GM19043 (cell line): ENCODE results near the gene GCGR.
"Not testable (repeated sequence)": the region's sequence is repeated elsewhere in the genome, so short reads cannot be mapped to it uniquely, and the experiment has no call there.

ENCODE experiments used
- ATAC-seq: cut with Tn5 transposase; IDR thresholded peaks from one replicate; pipeline ENCODE4 v1.9.1; 2021; ENCODE audit warnings: low read depth; ENCODE audit not compliant: unreplicated experiment

The GCGR gene

GRCh38 chr17:81831957-81832607 is 28.1 kb downstream of the GCGR start:
- ATAC-seq: no peak

GRCh38 chr17:81832608-81833159 is 28.7 kb downstream of the GCGR start:
- ATAC-seq: no peak

- ATAC-seq: peak; percentile 74
Observed at GRCh38 chr17:81833160-81833920, 29.4 kb downstream of the GCGR start, which contains the start of gene MCRIP1. TSS of gene MCRIP1 (minus strand) at chr17:81833291. CDS start at chr17:81824506, 8,785 bp downstream.

- no peak for ATAC-seq
Observed at GRCh38 chr17:81833921-81834830, 30.2 kb downstream of the GCGR start.

- ATAC-seq: no peak
Observed at GRCh38 chr17:81834831-81835267, 30.9 kb downstream of the GCGR start, which contains the start of gene PPP1R27. TSS of gene PPP1R27 (minus strand) at chr17:81835050. CDS start at chr17:81834953, 97 bp downstream.

GRCh38 chr17:81837641-81838040 is 33.7 kb downstream of the GCGR start:
- ATAC-seq: no peak

GRCh38 chr17:81838753-81839255 is 34.9 kb downstream of the GCGR start:
- ATAC-seq: no peak

- no peak for ATAC-seq
Observed at GRCh38 chr17:81839301-81839700, 35.4 kb downstream of the GCGR start.

GRCh38 chr17:81840059-81840458 is 36.1 kb downstream of the GCGR start:
- not testable (repeated sequence) for ATAC-seq

- no peak for ATAC-seq
Observed at GRCh38 chr17:81840826-81841778, 37.2 kb downstream of the GCGR start.

- no peak for ATAC-seq
Observed at GRCh38 chr17:81841866-81842265, 37.9 kb downstream of the GCGR start.

- no peak for ATAC-seq
Observed at GRCh38 chr17:81842378-81842724, 38.4 kb downstream of the GCGR start.

GRCh38 chr17:81842725-81843504 is 39.0 kb downstream of the GCGR start:
- no peak for ATAC-seq

- no peak for ATAC-seq
Observed at GRCh38 chr17:81843713-81844326, 39.9 kb downstream of the GCGR start.

- ATAC-seq: no peak
Observed at GRCh38 chr17:81844327-81844851, 40.4 kb downstream of the GCGR start.

- no peak for ATAC-seq
Observed at GRCh38 chr17:81844887-81845286, 40.9 kb downstream of the GCGR start.

GRCh38 chr17:81845361-81845760 is 41.4 kb downstream of the GCGR start:
- no peak for ATAC-seq
